Nephron (organoid): ENCODE data around the gene GPR153.

ENCODE experiments used
- H3K27ac Mint-ChIP-seq, 3 experiments: 2 replicates each; pipeline ENCODE4 v1.8.0; 2020; ENCODE audit warnings: mixed read lengths in 3 of 3, mild to moderate bottlenecking in 2 of 3, moderate library complexity in 1 of 3
- H3K27me3 Mint-ChIP-seq: 2 replicates; pipeline ENCODE4 v1.8.0; 2021; ENCODE audit warnings: low read depth, mild to moderate bottlenecking, moderate library complexity, mixed read lengths
- H3K36me3 Mint-ChIP-seq: 2 replicates; pipeline ENCODE4 v1.8.0; 2020; ENCODE audit warnings: low read depth, mixed read lengths
- H3K4me1 Mint-ChIP-seq: 2 replicates; pipeline ENCODE4 v1.8.0; 2020; ENCODE audit warnings: mixed read lengths
- H3K4me3 Mint-ChIP-seq, 3 experiments: 2 replicates each; pipeline ENCODE4 v1.8.0; 2020; ENCODE audit warnings: mild to moderate bottlenecking in 3 of 3, mixed read lengths in 3 of 3, moderate library complexity in 2 of 3
- H3K9me3 Mint-ChIP-seq: 2 replicates; pipeline ENCODE4 v1.8.0; 2020; ENCODE audit warnings: mixed read lengths
- CTCF ChIP-seq, 3 experiments: fragments of 200-600 bp; sonication (generic); IDR thresholded peaks; one replicate each; pipeline ENCODE4 v1.5.0; 2021; ENCODE audit warnings: antibody characterized with exemption in 3 of 3; ENCODE audit not compliant: unreplicated experiment in 3 of 3

GPR153 gene

GRCh38 chr1:6235296-6235677 is 25.6 kb downstream of the GPR153 start:
- no peak for TF ChIP-seq CTCF (IDR thresholded peaks at IDR 0.05; ENCODE audit: unreplicated experiment in 3 of 3)
- peaks cover 17% of the 10 kb centered on the region for H3K4me1 Mint-ChIP-seq
- H3K4me3 Mint-ChIP-seq: peak overlapping the region; percentile 89 to 96 (median 92)
- no peaks in the 10 kb centered on the region for H3K9me3 Mint-ChIP-seq
- H3K27ac Mint-ChIP-seq: peak overlapping the region in 2 of 3 experiments; percentile 49 to 78
- peaks cover 14% of the 10 kb centered on the region for H3K36me3 Mint-ChIP-seq
- peaks cover 32% of the 10 kb centered on the region for H3K27me3 Mint-ChIP-seq

DNA sequence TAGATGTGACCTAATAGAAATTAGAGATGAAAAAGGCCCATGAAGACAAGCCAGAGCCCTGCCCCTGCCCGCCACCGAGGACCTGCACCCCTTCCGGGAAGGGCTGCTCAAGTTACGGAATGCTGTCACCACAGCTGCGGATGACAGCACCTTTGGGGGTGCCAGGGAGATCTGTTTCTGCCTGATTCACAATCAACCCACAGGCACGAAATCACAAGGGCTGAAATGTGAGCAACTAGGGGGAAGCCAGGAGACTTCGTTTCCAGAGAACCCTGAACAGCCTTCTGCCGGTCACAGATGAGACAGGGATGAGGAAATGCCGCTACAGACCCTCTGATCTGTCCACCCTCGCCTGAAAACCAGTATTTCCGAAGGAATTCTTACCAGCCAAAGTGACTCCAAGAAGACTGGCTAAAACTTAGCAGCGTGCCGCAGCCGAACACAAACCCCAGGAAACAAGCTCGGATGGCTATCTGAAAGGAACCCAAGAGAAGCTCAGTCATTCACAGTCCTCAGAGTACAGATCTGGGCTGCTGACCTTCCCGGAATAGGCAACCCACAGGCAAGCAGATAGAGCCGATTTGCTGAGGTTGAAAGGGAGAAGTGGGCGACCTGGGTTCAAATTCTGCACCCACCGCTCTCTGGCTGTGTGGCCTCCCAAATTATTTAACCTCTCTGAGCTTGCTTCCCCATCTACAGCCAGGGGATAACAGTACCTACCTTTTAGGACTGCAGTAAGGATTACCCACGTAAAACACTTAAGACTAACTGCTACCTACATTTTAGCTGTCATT is 26.2 kb downstream of the GPR153 start:
- Mint-ChIP-seq H3K36me3 (peaks cover 17% of the 10 kb centered on the region), H3K4me1 (peaks cover 17% of the 10 kb centered on the region), H3K9me3 (no peaks in the 10 kb centered on the region), H3K27me3 (peaks cover 26% of the 10 kb centered on the region), H3K4me3 (peak overlapping the region; percentile 89 to 96 (median 92)), H3K27ac (peak overlapping the region in 2 of 3 experiments; percentile 54 to 78)
- no peak for TF ChIP-seq CTCF (IDR thresholded peaks at IDR 0.05; ENCODE audit: unreplicated experiment in 3 of 3)

GRCh38 chr1:6233376-6233775 is 27.5 kb downstream of the GPR153 start:
- Mint-ChIP-seq H3K36me3 (peaks cover 20% of the 10 kb centered on the region), H3K27ac (no peak overlapping the region), H3K9me3 (no peaks in the 10 kb centered on the region), H3K27me3 (peaks cover 13% of the 10 kb centered on the region), H3K4me3 (peak overlapping the region; percentile 55 to 92 (median 69)), H3K4me1 (peaks cover 17% of the 10 kb centered on the region)
- no peak for TF ChIP-seq CTCF (IDR thresholded peaks at IDR 0.05; ENCODE audit: unreplicated experiment in 3 of 3)

GRCh38 chr1:6225651-6226050 is 35.2 kb downstream of the GPR153 start:
- H3K4me1 Mint-ChIP-seq: no peaks in the 10 kb centered on the region
- no peaks in the 10 kb centered on the region for H3K9me3 Mint-ChIP-seq
- H3K36me3 Mint-ChIP-seq: peaks cover 53% of the 10 kb centered on the region
- no peak for TF ChIP-seq CTCF (IDR thresholded peaks at IDR 0.05; ENCODE audit: unreplicated experiment in 3 of 3)
- H3K27me3 Mint-ChIP-seq: no peaks in the 10 kb centered on the region
- H3K4me3 Mint-ChIP-seq: no peak overlapping the region
- peak overlapping the region in 1 of 3 experiments; percentile 53 for H3K27ac Mint-ChIP-seq

DNA sequence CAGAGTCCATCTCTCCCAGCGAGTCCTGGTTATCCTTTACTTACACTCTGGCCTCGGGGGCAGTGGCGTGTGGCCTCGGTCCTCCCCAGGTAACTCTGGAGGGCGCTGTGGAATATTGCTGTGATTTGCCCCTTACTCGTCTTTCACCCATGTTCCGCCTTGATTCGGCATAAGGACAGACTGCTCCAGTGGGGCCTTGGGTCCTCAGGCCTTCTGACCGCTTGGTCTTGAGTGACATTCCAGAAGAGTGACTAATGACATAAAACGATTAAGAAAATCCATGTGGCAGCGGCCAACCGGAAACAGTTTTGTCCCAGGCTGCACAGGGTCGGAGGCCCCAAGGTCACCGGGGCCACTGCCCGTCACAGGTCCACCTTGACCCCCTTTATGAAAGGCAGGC is 36.2 kb downstream of the GPR153 start:
- Mint-ChIP-seq H3K27ac (peak overlapping the region in 1 of 3 experiments; percentile 65), H3K36me3 (peaks cover 50% of the 10 kb centered on the region), H3K4me3 (no peak overlapping the region), H3K4me1 (peaks cover 5% of the 10 kb centered on the region), H3K27me3 (no peaks in the 10 kb centered on the region), H3K9me3 (no peaks in the 10 kb centered on the region)
- TF ChIP-seq CTCF (IDR thresholded peaks at IDR 0.05; ENCODE audit: unreplicated experiment in 3 of 3): no peak

GRCh38 chr1:6223617-6224016 is 37.3 kb downstream of the GPR153 start:
- no peak for TF ChIP-seq CTCF (IDR thresholded peaks at IDR 0.05; ENCODE audit: unreplicated experiment in 3 of 3)
- H3K4me1 Mint-ChIP-seq: peaks cover 10% of the 10 kb centered on the region
- no peaks in the 10 kb centered on the region for H3K9me3 Mint-ChIP-seq
- no peak overlapping the region for H3K27ac Mint-ChIP-seq
- H3K27me3 Mint-ChIP-seq: no peaks in the 10 kb centered on the region
- no peak overlapping the region for H3K4me3 Mint-ChIP-seq
- peaks cover 47% of the 10 kb centered on the region for H3K36me3 Mint-ChIP-seq
